Dermis microvascular lymphatic vessel endothelial cell (primary cell): ENCODE data around the gene NPHS1. TPM values are rescaled to one million over a fixed set of nuclear protein-coding genes. Genes with fewer than 3 reads are reported as not detected.
A peak's percentile ranks its signal among the peaks of the same experiment; 100 is the strongest.
"Not testable (repeated sequence)": the region's sequence is repeated elsewhere in the genome, so short reads cannot be mapped to it uniquely, and the experiment has no call there.

Source experiments
- DNase-seq, 2 donors: peaks; one replicate each; pipeline versions ENCODE4 v3.0.0 to v3.0.0-alpha.2; 2010; ENCODE audit warnings: low read depth in 2 of 2
- total RNA-seq: library from RNA; depleted of rRNA; stranded (reverse); fragments of >200 nt; gene quantifications from 2 replicates; pipeline ENCODE4 v1.2.1, GENCODE V29; 2014

The NPHS1 gene
- total RNA-seq, 1 donor from 2014 or later: not detected

DNA sequence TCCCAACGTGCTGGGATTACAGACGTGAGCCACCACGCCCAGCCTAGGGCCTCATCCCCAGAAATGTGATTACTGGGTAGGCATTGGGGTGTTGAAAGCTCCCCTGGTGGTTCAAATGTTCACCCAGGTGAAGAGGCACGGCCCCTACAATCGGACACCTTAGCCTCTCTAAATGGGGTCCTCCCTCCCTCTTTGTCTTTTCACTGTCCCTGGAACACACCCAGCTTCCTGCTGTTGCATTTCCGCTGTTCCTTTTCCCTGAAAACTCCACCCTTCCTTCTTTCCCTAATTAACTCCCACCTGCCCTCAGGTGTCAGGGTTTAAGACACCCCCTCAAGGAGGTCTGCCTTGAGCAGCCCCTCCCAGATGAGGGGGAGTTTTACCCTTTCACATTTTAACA, 36.0 kb downstream of the NPHS1 start:
- DNase-seq: no peak

- no peak for DNase-seq
Measured at GRCh38 chr19:35813043-35813890, 39.0 kb downstream of the NPHS1 start.

- DNase-seq: no peak
Measured at GRCh38 chr19:35812220-35813042, 39.9 kb downstream of the NPHS1 start, which contains the start of gene PRODH2. TSS of gene PRODH2 (minus strand) at chr19:35812845. CDS start at chr19:35812805, 40 bp downstream.

GRCh38 chr19:35811317-35812219, 40.7 kb downstream of the NPHS1 start:
- DNase-seq: no peak

DNA sequence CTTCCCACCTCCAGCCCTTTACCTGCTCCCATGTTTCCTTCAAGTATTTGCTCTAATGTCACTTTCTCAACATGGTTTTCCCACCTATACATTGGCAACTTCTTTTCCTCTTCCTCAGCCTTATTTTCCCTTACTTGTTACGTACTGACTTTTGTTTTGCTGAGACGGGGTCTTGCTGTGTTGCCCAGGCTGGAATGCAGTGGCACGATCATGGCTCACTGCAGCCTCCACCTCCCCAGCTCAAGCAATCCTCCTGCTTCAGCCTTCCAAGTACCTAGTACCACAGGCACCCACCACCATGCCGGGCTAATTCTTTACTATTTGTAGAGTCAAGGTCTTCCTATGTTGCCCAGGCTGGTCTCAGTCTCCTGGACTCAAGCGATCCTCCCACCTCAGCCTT, 44.7 kb downstream of the NPHS1 start:
- no peak for DNase-seq

GRCh38 chr19:35806597-35806996, 45.7 kb downstream of the NPHS1 start:
- DNase-seq: no peak

DNA sequence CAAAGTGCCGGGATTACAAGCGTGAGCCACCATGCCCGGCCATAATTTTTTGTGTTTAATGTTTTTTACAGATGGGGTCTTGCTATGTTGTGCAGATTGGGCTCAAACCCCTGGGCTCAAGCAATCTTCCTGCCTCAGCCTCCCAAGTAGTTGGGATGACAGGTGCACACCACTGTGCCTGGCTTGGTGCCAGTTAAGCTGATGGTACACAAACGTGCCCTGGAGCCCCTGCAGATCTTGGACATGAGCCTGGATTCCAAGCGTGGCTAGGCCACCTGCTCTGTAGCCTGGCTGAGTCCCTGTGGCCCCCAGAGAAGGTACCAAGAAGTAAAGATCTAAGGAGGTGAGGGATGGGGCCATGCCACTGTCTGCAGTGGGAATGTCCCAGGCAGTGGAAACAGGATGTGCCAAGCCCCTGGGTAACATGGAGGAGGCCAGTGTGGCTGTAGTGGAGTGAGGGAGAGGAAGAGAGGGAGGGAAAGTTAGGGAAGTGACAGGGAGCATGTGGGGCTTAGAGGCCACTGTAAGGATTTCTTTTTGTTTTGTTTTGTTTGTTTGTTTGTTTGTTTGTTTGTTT, 46.7 kb downstream of the NPHS1 start:
- DNase-seq: no peak

GRCh38 chr19:35801828-35802227, 50.5 kb downstream of the NPHS1 start:
- DNase-seq: no peak

DNA sequence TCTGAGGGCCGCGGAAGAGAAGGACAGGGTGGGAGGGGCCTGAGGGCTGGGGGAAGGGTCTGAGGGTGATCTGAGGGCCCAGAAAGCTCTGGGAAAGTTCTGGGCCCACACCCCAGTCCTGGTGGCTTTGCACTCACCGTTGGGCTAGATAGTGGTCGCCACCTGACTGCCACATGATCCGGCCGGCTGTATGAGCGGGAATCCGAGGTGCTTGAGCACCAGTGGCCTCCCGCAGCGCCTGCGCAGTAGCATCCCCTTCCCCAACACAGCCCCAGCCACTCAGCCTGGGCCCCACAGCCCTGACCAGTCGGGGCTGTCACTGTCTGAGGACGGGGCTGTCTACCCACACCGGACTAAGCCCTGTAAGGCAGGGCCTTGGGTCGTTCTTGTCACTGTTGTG, 54.6 kb downstream of the NPHS1 start:
- no peak for DNase-seq

GRCh38 chr19:35796645-35797542, 55.4 kb downstream of the NPHS1 start:
- no peak for DNase-seq

DNA sequence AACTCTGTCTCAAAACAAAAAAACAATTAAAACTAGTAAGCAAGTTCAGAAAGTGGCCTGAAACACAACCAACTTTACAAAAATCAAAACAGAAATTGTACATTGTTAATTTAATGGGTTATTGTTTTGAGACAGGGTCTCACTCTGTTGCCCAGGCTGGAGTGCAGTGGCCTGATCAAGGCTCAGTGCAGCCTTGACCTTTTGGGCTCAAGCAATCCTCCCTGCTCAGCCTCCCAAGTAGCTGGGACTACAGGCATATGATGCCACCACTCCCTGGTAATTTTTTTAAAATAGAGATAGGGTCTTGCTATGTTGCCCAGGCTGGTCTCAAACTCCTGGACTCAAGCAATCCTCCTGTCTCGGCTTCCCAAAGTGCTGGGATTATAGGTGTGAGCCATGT, 56.7 kb downstream of the NPHS1 start:
- DNase-seq: not testable (repeated sequence)

GRCh38 chr19:35793381-35794165, 58.7 kb downstream of the NPHS1 start:
- DNase-seq: no peak

DNA sequence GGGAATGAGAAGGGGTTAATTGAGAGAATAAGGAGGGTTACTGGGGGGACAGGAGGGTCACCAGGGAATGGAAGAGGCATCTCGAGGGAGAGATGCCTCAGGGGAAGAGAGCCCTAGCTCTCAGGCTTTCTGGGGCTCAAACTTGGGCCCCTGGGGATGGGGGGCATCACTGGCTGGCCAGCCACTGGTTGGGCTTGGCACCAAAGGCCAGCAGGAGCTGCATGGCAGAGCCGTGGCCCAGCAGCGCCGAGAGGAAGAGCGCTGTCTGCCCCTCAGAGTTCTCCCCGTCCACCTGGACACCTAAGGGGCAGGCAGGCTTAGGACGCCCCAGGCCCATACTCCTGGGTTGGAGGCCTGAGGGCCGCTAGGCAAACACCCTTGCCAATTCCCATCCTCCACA, 59.4 kb downstream of the NPHS1 start:
- no peak for DNase-seq

DNA sequence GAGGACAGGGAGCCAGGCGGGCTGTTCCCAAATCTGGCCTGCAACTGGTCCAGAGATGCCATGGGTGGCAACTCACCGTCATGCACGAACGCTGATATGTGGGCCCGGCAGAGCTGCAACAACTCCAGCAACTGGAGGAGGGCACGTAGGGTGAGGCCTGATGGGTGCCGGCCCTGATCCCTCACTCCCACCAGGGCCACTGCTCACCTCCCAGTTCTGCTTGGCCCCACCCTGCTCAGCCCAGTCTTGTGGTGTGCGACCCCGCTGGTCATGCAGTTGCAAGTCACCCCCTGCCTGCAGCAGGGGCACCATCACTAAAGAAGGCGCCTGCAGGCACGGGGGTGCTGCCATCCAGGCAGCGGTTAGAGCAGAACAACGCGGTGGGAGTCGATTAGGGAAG, 60.0 kb downstream of the NPHS1 start:
- no peak for DNase-seq

DNA sequence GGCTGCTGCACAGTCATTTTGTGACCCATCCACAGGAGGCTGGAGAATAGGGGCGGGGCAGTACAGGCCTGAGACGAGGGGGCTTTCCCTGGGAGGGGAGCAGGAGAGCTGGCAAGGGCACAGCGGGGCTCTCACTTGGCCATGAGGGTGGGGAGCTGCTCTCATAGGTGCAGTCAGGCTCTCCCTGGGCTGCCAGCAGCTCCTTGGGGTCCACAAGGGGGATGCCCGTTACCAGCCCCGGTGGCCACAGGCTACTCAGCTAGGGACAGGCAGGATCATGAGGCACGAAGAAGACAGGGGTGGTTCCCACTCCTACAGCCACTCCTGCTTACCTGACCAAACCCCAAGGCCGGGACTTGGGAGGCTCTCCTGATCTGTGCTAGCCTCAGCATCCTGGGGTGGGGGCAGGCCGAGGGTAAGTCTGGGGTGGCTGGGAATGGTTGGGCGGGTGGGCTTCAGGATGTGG, 60.5 kb downstream of the NPHS1 start:
- DNase-seq: no peak

DNA sequence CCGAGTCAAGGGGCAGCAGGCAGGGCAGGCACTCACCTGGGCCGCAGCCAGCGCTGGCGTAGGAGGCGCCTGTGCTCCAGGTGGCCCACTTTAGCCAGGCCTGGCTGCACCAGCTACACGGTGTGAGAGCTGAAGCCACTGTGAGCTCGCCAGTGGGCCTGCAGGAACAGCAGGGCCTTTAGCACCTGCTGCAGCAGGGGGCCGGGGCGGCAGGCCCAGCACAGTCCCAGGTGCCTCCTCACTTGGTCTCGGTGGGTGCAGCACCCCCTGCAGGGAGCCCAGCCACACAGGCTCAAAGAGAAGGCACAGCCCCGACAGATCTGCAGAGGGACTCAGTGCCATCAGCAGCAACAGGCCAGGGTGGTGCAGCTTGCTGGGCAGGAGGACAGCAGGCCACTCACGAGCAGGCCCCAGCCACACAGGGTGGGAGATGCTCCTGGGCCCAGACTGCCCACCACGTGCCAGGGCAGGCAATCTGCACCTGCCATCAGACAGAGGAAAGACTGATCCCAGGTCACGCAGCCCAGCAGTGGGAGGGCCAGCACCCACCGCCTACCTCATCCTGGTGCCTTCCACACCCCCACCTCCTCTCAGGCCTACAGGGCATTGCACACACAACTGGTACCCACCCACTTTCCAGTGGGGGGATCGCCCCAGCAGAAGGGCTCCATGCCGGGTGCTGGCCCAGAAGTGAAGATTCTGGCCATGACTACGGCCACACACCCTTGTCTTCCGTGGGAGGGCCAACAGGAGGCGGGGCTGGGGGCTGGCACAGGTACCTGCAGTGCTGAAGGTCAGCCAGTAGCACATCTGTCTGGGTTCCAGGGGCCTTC, 61.1 kb downstream of the NPHS1 start:
- DNase-seq: peak in 1 of 2 donors; percentile 8

- no peak for DNase-seq
Measured at GRCh38 chr19:35789978-35790944, 62.0 kb downstream of the NPHS1 start.
